Mesenchymal stem cell (in vitro differentiated cells and primary cell): ENCODE measurements around the gene POLR2C.

ENCODE experiments used
- DNase-seq: peaks from one replicate; pipeline ENCODE4 v3.0.0-alpha.2; 2013
- H2AFZ ChIP-seq: one replicate; pipeline ENCODE4 v1.6.1; 2013; ENCODE audit warnings: low read depth, mild to moderate bottlenecking, control low read depth, inconsistent platforms, low read length, moderate library complexity
- H2AK5ac ChIP-seq: 2 replicates; pipeline ENCODE4 v1.6.1; 2013; ENCODE audit warnings: low read length, moderate library complexity, mild to moderate bottlenecking, inconsistent platforms; ENCODE audit not compliant: severe bottlenecking
- H2BK120ac ChIP-seq: one replicate; pipeline ENCODE4 v1.6.1; 2013; ENCODE audit warnings: low read depth, mild to moderate bottlenecking, inconsistent platforms, low read length, moderate library complexity
- H2BK12ac ChIP-seq, 2 experiments: one replicate each; pipeline ENCODE4 v1.6.1; 2013; ENCODE audit warnings: inconsistent platforms in 2 of 2, low read length in 2 of 2, mild to moderate bottlenecking in 2 of 2, moderate library complexity in 2 of 2, control low read depth in 1 of 2
- H2BK15ac ChIP-seq: one replicate; pipeline ENCODE4 v1.6.1; 2013; ENCODE audit warnings: mild to moderate bottlenecking, low read depth, inconsistent platforms; ENCODE audit not compliant: poor library complexity, severe bottlenecking
- H2BK5ac ChIP-seq: 2 replicates; pipeline ENCODE4 v1.6.1; 2013; ENCODE audit warnings: low read depth, mild to moderate bottlenecking, low read length, control low read depth, inconsistent platforms; ENCODE audit not compliant: poor library complexity, severe bottlenecking
- H3K14ac ChIP-seq, 2 experiments: one replicate each; pipeline ENCODE4 v1.6.1; 2013; ENCODE audit warnings: inconsistent platforms in 2 of 2, low read length in 2 of 2, control low read depth in 1 of 2, mild to moderate bottlenecking in 1 of 2, moderate library complexity in 1 of 2
- H3K18ac ChIP-seq, 2 experiments: one replicate each; pipeline ENCODE4 v1.6.1; 2013; ENCODE audit warnings: inconsistent platforms in 2 of 2, low read length in 2 of 2, control low read depth in 1 of 2, low read depth in 1 of 2, mild to moderate bottlenecking in 1 of 2
- H3K23ac ChIP-seq, 2 experiments: one replicate each; pipeline ENCODE4 v1.6.1; 2013; ENCODE audit warnings: inconsistent platforms in 2 of 2, low read length in 2 of 2, mild to moderate bottlenecking in 2 of 2, moderate library complexity in 2 of 2, control low read depth in 1 of 2
- H3K27ac ChIP-seq: 2 replicates; pipeline ENCODE4 v1.5.1; 2013; ENCODE audit warnings: mild to moderate bottlenecking, moderate library complexity, low read length, control low read depth, inconsistent platforms; ENCODE audit not compliant: poor library complexity, severe bottlenecking
- H3K27me3 ChIP-seq, 2 experiments: 2 replicates each; pipeline versions ENCODE4 v1.6.1 to v1.7.0; 2013; ENCODE audit warnings: low read length in 2 of 2, mild to moderate bottlenecking in 2 of 2, moderate library complexity in 2 of 2, control low read depth in 1 of 2, inconsistent platforms in 1 of 2; ENCODE audit not compliant: control insufficient read depth in 1 of 2, insufficient read depth in 1 of 2
- H3K36me3 ChIP-seq, 2 experiments: 2 replicates each; pipeline versions ENCODE4 v1.6.1 to v1.7.0; 2013; ENCODE audit warnings: low read length in 2 of 2, control low read depth in 1 of 2, inconsistent platforms in 1 of 2, low read depth in 1 of 2, mild to moderate bottlenecking in 1 of 2; ENCODE audit not compliant: insufficient read depth in 2 of 2, control insufficient read depth in 1 of 2
- H3K4ac ChIP-seq, 2 experiments: one replicate each; pipeline ENCODE4 v1.6.1; 2013; ENCODE audit warnings: inconsistent platforms in 2 of 2, low read length in 2 of 2, mild to moderate bottlenecking in 2 of 2, moderate library complexity in 2 of 2, control low read depth in 1 of 2, low read depth in 1 of 2
- H3K4me1 ChIP-seq: 2 replicates; pipeline ENCODE4 v1.6.1; 2013; ENCODE audit warnings: low read depth, low read length, control low read depth; ENCODE audit not compliant: control insufficient read depth, insufficient read depth
- H3K4me2 ChIP-seq: 2 replicates; pipeline ENCODE4 v1.6.1; 2013; ENCODE audit warnings: low read length, mild to moderate bottlenecking, inconsistent platforms; ENCODE audit not compliant: poor library complexity, severe bottlenecking
- H3K4me3 ChIP-seq, 2 experiments: 2 replicates each; pipeline versions ENCODE4 v1.5.1 to v1.7.0; 2013; ENCODE audit warnings: low read length in 2 of 2, mild to moderate bottlenecking in 2 of 2, control low read depth in 1 of 2, low read depth in 1 of 2; ENCODE audit not compliant: insufficient read depth in 1 of 2
- H3K79me1 ChIP-seq: replicated peaks from 2 replicates; pipeline ENCODE4 v1.6.1; 2013; ENCODE audit warnings: mild to moderate bottlenecking, control low read depth, low read length, inconsistent platforms; ENCODE audit not compliant: poor library complexity, severe bottlenecking
- H3K9ac ChIP-seq: 2 replicates; pipeline ENCODE4 v1.7.0; 2013; ENCODE audit warnings: mild to moderate bottlenecking, low read length, moderate library complexity
- H3K9me3 ChIP-seq: 2 replicates; pipeline ENCODE4 v1.7.0; 2013; ENCODE audit warnings: mild to moderate bottlenecking, low read length; ENCODE audit not compliant: control insufficient read depth
- H4K8ac ChIP-seq: one replicate; pipeline ENCODE4 v1.6.1; 2013; ENCODE audit warnings: inconsistent platforms, mild to moderate bottlenecking, low read length, moderate library complexity
- H4K91ac ChIP-seq: one replicate; pipeline ENCODE4 v1.6.1; 2013; ENCODE audit warnings: mild to moderate bottlenecking, low read length, inconsistent platforms
- WGBS: methylation state at CpG from one replicate; pipeline ENCODE4 v1.1.7; 2013; ENCODE audit warnings: mixed read lengths; 5-methylcytosine and 5-hydroxymethylcytosine counted together

The POLR2C gene

GRCh38 chr16:57517397-57518367, 55.2 kb downstream of the POLR2C start:
- no peak overlapping the region for H3K4me3 ChIP-seq
- H2BK12ac ChIP-seq = no peak overlapping the region
- no peak overlapping the region for H3K14ac ChIP-seq
- 95% methylated on average over 31 of the region's 31 CpGs for WGBS
- H3K23ac ChIP-seq = no peak overlapping the region
- no peaks in the 10 kb centered on the region for H3K27me3 ChIP-seq
- no peak overlapping the region for H4K8ac ChIP-seq
- no peak overlapping the region for H2BK5ac ChIP-seq
- no peak overlapping the region for H3K4ac ChIP-seq
- H3K4me1 ChIP-seq = peaks cover 19% of the 10 kb centered on the region
- H2AK5ac ChIP-seq = no peak overlapping the region
- H2AFZ ChIP-seq = no peak overlapping the region
- no peak overlapping the region for H3K18ac ChIP-seq
- H3K9ac ChIP-seq = no peak overlapping the region
- no peaks in the 10 kb centered on the region for H3K9me3 ChIP-seq
- H4K91ac ChIP-seq = no peak overlapping the region
- H3K27ac ChIP-seq = no peak overlapping the region
- H3K79me1 ChIP-seq = peaks cover 2% of the 10 kb centered on the region
- H2BK120ac ChIP-seq = no peak overlapping the region
- no peak for DNase-seq
- no peak overlapping the region for H3K4me2 ChIP-seq
- peaks cover 13 to 50% of the 10 kb centered on the region in 2 experiments for H3K36me3 ChIP-seq
- H2BK15ac ChIP-seq = no peak overlapping the region

GRCh38 chr16:57518520-57518919, 56.0 kb downstream of the POLR2C start:
- no peak overlapping the region for H2AK5ac ChIP-seq
- H2BK15ac ChIP-seq = no peak overlapping the region
- H3K9me3 ChIP-seq = no peaks in the 10 kb centered on the region
- no peaks in the 10 kb centered on the region for H3K27me3 ChIP-seq
- peaks cover 13% of the 10 kb centered on the region for H3K4me1 ChIP-seq
- H3K36me3 ChIP-seq = peaks cover 12 to 47% of the 10 kb centered on the region in 2 experiments
- no peak overlapping the region for H2BK12ac ChIP-seq
- H3K14ac ChIP-seq = no peak overlapping the region
- no peak overlapping the region for H4K91ac ChIP-seq
- no peak overlapping the region for H3K4me2 ChIP-seq
- no peak overlapping the region for H3K9ac ChIP-seq
- no peak overlapping the region for H3K23ac ChIP-seq
- DNase-seq = no peak
- H3K27ac ChIP-seq = no peak overlapping the region
- H2AFZ ChIP-seq = no peak overlapping the region
- no peak overlapping the region for H3K4ac ChIP-seq
- no peak overlapping the region for H4K8ac ChIP-seq
- no peak overlapping the region for H3K18ac ChIP-seq
- H3K79me1 ChIP-seq = peaks cover 2% of the 10 kb centered on the region
- no peak overlapping the region for H2BK120ac ChIP-seq
- WGBS = 94% methylated on average over 13 of the region's 13 CpGs
- no peak overlapping the region for H3K4me3 ChIP-seq
- no peak overlapping the region for H2BK5ac ChIP-seq

- Histone ChIP-seq H2BK5ac (no peak overlapping the region), H2AFZ (no peak overlapping the region)
- 95% methylated on average over 6 of the region's 6 CpGs for WGBS
These were observed 56.4 kb downstream of the POLR2C start for GRCh38 chr16:57518922-57519321.

GRCh38 chr16:57519796-57520360, 57.4 kb downstream of the POLR2C start:
- Histone ChIP-seq H3K9ac (no peak overlapping the region), H3K4ac (peak overlapping the region in 1 of 2 experiments; percentile 52)

More at GRCh38 chr16:57518922-57519321, 56.4 kb downstream of the POLR2C start:
- Histone ChIP-seq H3K4me3 (no peak overlapping the region), H3K23ac (no peak overlapping the region), H3K27ac (no peak overlapping the region), H3K4me2 (no peak overlapping the region), H3K4me1 (peaks cover 9% of the 10 kb centered on the region), H3K9ac (no peak overlapping the region), H3K4ac (no peak overlapping the region), H4K8ac (no peak overlapping the region), H2BK120ac (no peak overlapping the region), H2BK12ac (no peak overlapping the region), H3K14ac (no peak overlapping the region), H3K27me3 (no peaks in the 10 kb centered on the region), H2BK15ac (no peak overlapping the region), H4K91ac (no peak overlapping the region), H3K79me1 (peaks cover 2% of the 10 kb centered on the region), H3K9me3 (no peaks in the 10 kb centered on the region), H2AK5ac (no peak overlapping the region), H3K18ac (no peak overlapping the region), H3K36me3 (peaks cover 12 to 47% of the 10 kb centered on the region in 2 experiments)
- DNase-seq = no peak

More at GRCh38 chr16:57519796-57520360, 57.4 kb downstream of the POLR2C start:
- DNase-seq = peak; percentile 71
- H3K4me2 ChIP-seq = no peak overlapping the region
- H2BK12ac ChIP-seq = no peak overlapping the region
- no peak overlapping the region for H2AK5ac ChIP-seq
- H3K4me3 ChIP-seq = peak overlapping the region in 1 of 2 experiments; percentile 27
- H2BK120ac ChIP-seq = no peak overlapping the region
- H2BK15ac ChIP-seq = no peak overlapping the region
- H3K14ac ChIP-seq = no peak overlapping the region
- H4K91ac ChIP-seq = no peak overlapping the region
- no peak overlapping the region for H4K8ac ChIP-seq
- H3K18ac ChIP-seq = no peak overlapping the region
- H3K9me3 ChIP-seq = no peaks in the 10 kb centered on the region
- 46% methylated on average over 10 of the region's 10 CpGs for WGBS
- H3K23ac ChIP-seq = no peak overlapping the region
- H3K36me3 ChIP-seq = peaks cover 12 to 46% of the 10 kb centered on the region in 2 experiments
- peaks cover 2% of the 10 kb centered on the region for H3K79me1 ChIP-seq
- H3K4me1 ChIP-seq = peaks cover 4% of the 10 kb centered on the region
- H3K27me3 ChIP-seq = no peaks in the 10 kb centered on the region
- H3K27ac ChIP-seq = no peak overlapping the region
- no peak overlapping the region for H2BK5ac ChIP-seq
- no peak overlapping the region for H2AFZ ChIP-seq
